IgD-negative memory B cell (primary cell): Measurements from ENCODE around the gene CPT1C. TPM values are rescaled to one million over a fixed set of nuclear protein-coding genes. Genes with fewer than 3 reads are reported as not detected.

Experiments
- H3K27ac Mint-ChIP-seq, 3 donors: one replicate each; pipeline ENCODE4 v1.8.0; 2020 to 2022; ENCODE audit warnings: mild to moderate bottlenecking in 3 of 3, mixed read lengths in 3 of 3, moderate library complexity in 1 of 3
- H3K27me3 Mint-ChIP-seq: one replicate; pipeline ENCODE4 v1.8.0; 2021; ENCODE audit warnings: mixed read lengths
- H3K36me3 Mint-ChIP-seq: one replicate; pipeline ENCODE4 v1.8.0; 2020; ENCODE audit warnings: mild to moderate bottlenecking, mixed read lengths
- H3K4me1 Mint-ChIP-seq, 3 donors: one replicate each; pipeline ENCODE4 v1.8.0; 2020 to 2022; ENCODE audit warnings: mixed read lengths in 3 of 3, mild to moderate bottlenecking in 1 of 3
- H3K4me3 Mint-ChIP-seq, 4 donors: one replicate each; pipeline ENCODE4 v1.8.0; 2020 to 2022; ENCODE audit warnings: mild to moderate bottlenecking in 4 of 4, mixed read lengths in 4 of 4, moderate library complexity in 3 of 4
- H3K9me3 Mint-ChIP-seq, 3 donors: one replicate each; pipeline ENCODE4 v1.8.0; 2020 to 2021; ENCODE audit warnings: mixed read lengths in 3 of 3, mild to moderate bottlenecking in 1 of 3
- polyA plus RNA-seq: library from polyadenylated mRNA; unstranded; fragments of 300-500 nt; fragmentation: Illumina TruSeq; gene quantifications from one replicate; pipeline ENCODE4 v1.2.3, GENCODE V29; 2021

CPT1C gene
- polyA plus RNA-seq, 1 donor from 2014 or later, result not detected

- peaks cover 24 to 26% (median 25%) of the 10 kb centered on the region in 3 donors for H3K4me1 Mint-ChIP-seq
- peak overlapping the region in 1 of 3 donors; percentile 68 for H3K27ac Mint-ChIP-seq
- peaks cover 4% of the 10 kb centered on the region for H3K36me3 Mint-ChIP-seq
- H3K27me3 Mint-ChIP-seq, result peaks cover 2% of the 10 kb centered on the region
- no peaks in the 10 kb centered on the region for H3K9me3 Mint-ChIP-seq
- peak overlapping the region in 2 of 4 donors; percentile 30 to 96 for H3K4me3 Mint-ChIP-seq
Measured at GRCh38 chr19:49667473-49667872, 23.4 kb upstream of the CPT1C start.

GRCh38 chr19:49669516-49669915 is 21.4 kb upstream of the CPT1C start:
- no peak overlapping the region for H3K4me3 Mint-ChIP-seq
- H3K4me1 Mint-ChIP-seq, result peaks cover 30 to 32% (median 31%) of the 10 kb centered on the region in 3 donors
- no peaks in the 10 kb centered on the region for H3K9me3 Mint-ChIP-seq
- peak overlapping the region in 1 of 3 donors; percentile 31 for H3K27ac Mint-ChIP-seq
- peaks cover 2% of the 10 kb centered on the region for H3K27me3 Mint-ChIP-seq
- H3K36me3 Mint-ChIP-seq, result peaks cover 4% of the 10 kb centered on the region

GRCh38 chr19:49672131-49672919 is 18.6 kb upstream of the CPT1C start:
- Mint-ChIP-seq H3K9me3 (no peaks in the 10 kb centered on the region), H3K4me3 (peak overlapping the region; percentile 55 to 90 (median 66)), H3K27ac (peak overlapping the region in 2 of 3 donors; percentile 56 to 76), H3K4me1 (peaks cover 20 to 31% (median 31%) of the 10 kb centered on the region in 3 donors), H3K27me3 (no peaks in the 10 kb centered on the region), H3K36me3 (peaks cover 2% of the 10 kb centered on the region)

GRCh38 chr19:49676136-49676783 is 14.7 kb upstream of the CPT1C start:
- no peaks in the 10 kb centered on the region for H3K9me3 Mint-ChIP-seq
- peak overlapping the region; percentile 96 to 99 (median 98) for H3K4me3 Mint-ChIP-seq
- peaks cover 37 to 43% (median 41%) of the 10 kb centered on the region in 3 donors for H3K4me1 Mint-ChIP-seq
- H3K27me3 Mint-ChIP-seq, result no peaks in the 10 kb centered on the region
- H3K27ac Mint-ChIP-seq, result peak overlapping the region; percentile 97 to 99 (median 98)
- no peaks in the 10 kb centered on the region for H3K36me3 Mint-ChIP-seq

- Mint-ChIP-seq H3K27me3 (no peaks in the 10 kb centered on the region), H3K4me1 (peaks cover 37 to 43% (median 41%) of the 10 kb centered on the region in 3 donors), H3K27ac (peak overlapping the region; percentile 97 to 99 (median 98)), H3K4me3 (peak overlapping the region; percentile 96 to 99 (median 98)), H3K9me3 (no peaks in the 10 kb centered on the region), H3K36me3 (no peaks in the 10 kb centered on the region)
Measured at GRCh38 chr19:49676784-49677230, 14.1 kb upstream of the CPT1C start.

- peaks cover 32 to 38% (median 35%) of the 10 kb centered on the region in 3 donors for H3K4me1 Mint-ChIP-seq
- H3K36me3 Mint-ChIP-seq, result peaks cover 2% of the 10 kb centered on the region
- H3K4me3 Mint-ChIP-seq, result peak within 1 kb of the TSS; percentile 96 to 99 (median 98)
- no peaks in the 10 kb centered on the region for H3K9me3 Mint-ChIP-seq
- H3K27ac Mint-ChIP-seq, result peak within 1 kb of the TSS; percentile 97 to 99 (median 98)
- H3K27me3 Mint-ChIP-seq, result no peaks in the 10 kb centered on the region
Measured at GRCh38 chr19:49677231-49677900, 13.6 kb upstream of the CPT1C start, which contains the start of gene PRMT1. Gene PRMT1 (plus strand): TSS chr19:49677271. CDS start chr19:49677281, 10 bp downstream.

GRCh38 chr19:49677901-49678674 is 12.8 kb upstream of the CPT1C start:
- peak overlapping the region; percentile 88 to 98 (median 97) for H3K4me3 Mint-ChIP-seq
- peaks cover 4% of the 10 kb centered on the region for H3K36me3 Mint-ChIP-seq
- H3K4me1 Mint-ChIP-seq, result peaks cover 30 to 37% (median 33%) of the 10 kb centered on the region in 3 donors
- H3K27ac Mint-ChIP-seq, result peak overlapping the region; percentile 97 to 99 (median 98)
- no peaks in the 10 kb centered on the region for H3K9me3 Mint-ChIP-seq
- H3K27me3 Mint-ChIP-seq, result no peaks in the 10 kb centered on the region

- Mint-ChIP-seq H3K36me3 (peaks cover 6% of the 10 kb centered on the region), H3K4me1 (peaks cover 20 to 26% (median 23%) of the 10 kb centered on the region in 3 donors), H3K9me3 (no peaks in the 10 kb centered on the region), H3K4me3 (peak overlapping the region; percentile 34 to 98 (median 91)), H3K27ac (peak overlapping the region; percentile 97 to 99 (median 98)), H3K27me3 (no peaks in the 10 kb centered on the region)
Measured at GRCh38 chr19:49678985-49679770, 11.7 kb upstream of the CPT1C start.

- no peaks in the 10 kb centered on the region for H3K9me3 Mint-ChIP-seq
- H3K27ac Mint-ChIP-seq, result peak overlapping the region; percentile 73 to 97 (median 88)
- no peaks in the 10 kb centered on the region for H3K27me3 Mint-ChIP-seq
- H3K4me3 Mint-ChIP-seq, result peak overlapping the region in 3 of 4 donors; percentile 82 to 90 (median 84)
- peaks cover 19 to 22% (median 21%) of the 10 kb centered on the region in 3 donors for H3K4me1 Mint-ChIP-seq
- peaks cover 6% of the 10 kb centered on the region for H3K36me3 Mint-ChIP-seq
Measured at GRCh38 chr19:49679771-49680413, 11.0 kb upstream of the CPT1C start.

GRCh38 chr19:49680421-49681351 is 10.2 kb upstream of the CPT1C start:
- Mint-ChIP-seq H3K27me3 (no peaks in the 10 kb centered on the region), H3K4me3 (peak overlapping the region in 3 of 4 donors; percentile 70 to 82 (median 79)), H3K27ac (peak overlapping the region; percentile 73 to 92 (median 88)), H3K4me1 (peaks cover 19 to 22% (median 21%) of the 10 kb centered on the region in 3 donors), H3K9me3 (no peaks in the 10 kb centered on the region), H3K36me3 (peaks cover 9% of the 10 kb centered on the region)

GRCh38 chr19:49681830-49682229 is 9.1 kb upstream of the CPT1C start:
- no peaks in the 10 kb centered on the region for H3K27me3 Mint-ChIP-seq
- H3K9me3 Mint-ChIP-seq, result no peaks in the 10 kb centered on the region
- H3K27ac Mint-ChIP-seq, result peak overlapping the region in 1 of 3 donors; percentile 80
- peak overlapping the region in 1 of 4 donors; percentile 22 for H3K4me3 Mint-ChIP-seq
- peaks cover 14 to 17% (median 16%) of the 10 kb centered on the region in 3 donors for H3K4me1 Mint-ChIP-seq
- H3K36me3 Mint-ChIP-seq, result peaks cover 9% of the 10 kb centered on the region

GRCh38 chr19:49682274-49682673 is 8.6 kb upstream of the CPT1C start:
- Mint-ChIP-seq H3K4me1 (peaks cover 12 to 17% (median 14%) of the 10 kb centered on the region in 3 donors), H3K27ac (peak overlapping the region in 1 of 3 donors; percentile 80), H3K36me3 (peaks cover 9% of the 10 kb centered on the region), H3K27me3 (no peaks in the 10 kb centered on the region), H3K9me3 (no peaks in the 10 kb centered on the region), H3K4me3 (peak overlapping the region in 2 of 4 donors; percentile 22 to 74)
